BJ (cell line): ENCODE data around the gene TMEM266. TPM values are rescaled to one million over a fixed set of nuclear protein-coding genes. Genes with fewer than 3 reads are reported as not detected.
A peak's percentile ranks its signal among the peaks of the same experiment; 100 is the strongest.

Source experiments
- CTCF ChIA-PET: fragments of 350-600 bp; formaldehyde crosslinking; extraction: SDS; loops from one replicate; lab custom pipeline; 2021; ENCODE audit warnings: antibody characterized with exemption, inconsistent platforms; lab: Yijun Ruan, JAX
- POLR2A ChIA-PET: fragments of 300-600 bp; sonication (Branson Sonifier 250); formaldehyde crosslinking; extraction: SDS; loops from one replicate; lab custom pipeline; 2021; ENCODE audit warnings: antibody characterized with exemption; lab: Charles Lee
- DNase-seq: peaks from one replicate; pipeline ENCODE4 v3.0.0-alpha.2; 2011; ENCODE audit warnings: low read depth
- H3K27me3 ChIP-seq: 2 replicates; pipeline ENCODE4 v1.6.0; 2011; ENCODE audit warnings: low read length; ENCODE audit not compliant: control insufficient read depth, insufficient read depth
- H3K36me3 ChIP-seq: 2 replicates; pipeline ENCODE4 v1.5.1; 2011; ENCODE audit warnings: low read length; ENCODE audit not compliant: control insufficient read depth, insufficient read depth
- H3K4me3 ChIP-seq: 2 replicates; pipeline ENCODE4 v1.5.1; 2011; ENCODE audit warnings: low read depth, mild to moderate bottlenecking, control low read depth, low read length
- CTCF ChIP-seq: IDR thresholded peaks from 2 replicates; pipeline ENCODE4 v1.5.1; 2011; ENCODE audit warnings: low read depth, mild to moderate bottlenecking, control low read depth, inconsistent platforms, low read length, moderate library complexity; ENCODE audit not compliant: insufficient read depth
- polyA plus RNA-seq: library from polyadenylated mRNA; depleted of rRNA; stranded (reverse); fragments of >200 nt; gene quantifications from 2 replicates; pipeline ENCODE4 v1.2.3, GENCODE V29; 2011

Gene TMEM266
- polyA plus RNA-seq, 1 experiment = 0.18 TPM

DNA sequence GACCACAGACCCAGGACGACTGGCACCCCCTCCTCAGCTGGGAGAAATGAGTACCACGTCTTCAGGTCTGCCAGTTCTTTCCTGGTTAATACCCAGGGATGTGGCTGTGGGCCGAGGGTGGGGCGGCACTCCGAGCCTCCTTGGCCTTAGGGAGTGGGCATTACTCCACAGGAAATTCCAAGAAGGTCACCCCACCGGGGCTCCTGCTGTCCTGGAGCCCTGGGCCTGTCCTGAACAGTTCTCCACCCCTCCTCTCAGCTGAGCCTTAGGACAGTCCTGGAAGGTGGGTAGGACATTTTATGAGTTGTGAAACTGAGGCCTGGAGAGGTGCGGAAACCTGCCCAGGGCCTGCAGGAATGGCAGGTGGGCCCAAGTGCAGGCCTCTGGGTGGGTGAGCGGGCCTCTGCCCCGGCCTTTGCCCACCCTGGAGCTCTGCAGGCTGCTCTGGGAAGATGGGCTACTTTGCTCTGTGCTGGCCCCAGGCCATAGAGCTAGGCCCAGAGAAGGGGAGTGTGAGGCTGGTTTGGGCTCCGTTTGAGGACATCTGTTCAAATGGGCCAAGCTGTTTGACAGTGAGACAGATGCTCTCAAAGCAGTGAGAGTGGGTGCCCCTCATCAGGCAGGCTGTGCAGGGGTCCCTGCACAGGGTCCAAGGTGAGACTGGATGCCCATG lies 103.1 kb downstream of the TMEM266 start:
- ChIA-PET CTCF (interaction anchor here (0.9 to 6.0 kb wide), 5 partner anchors 10 to 150 kb away, joined by 3 to 27 read pairs (median 5); no protein-coding TSS in a partner anchor), POLR2A (no interaction called here)
- DNase-seq = no peak
- TF ChIP-seq CTCF = no peak
- Histone ChIP-seq H3K27me3 (no peaks in the 10 kb centered on the region), H3K4me3 (no peak overlapping the region), H3K36me3 (no peaks in the 10 kb centered on the region)

GRCh38 chr15:76163457-76164295 lies 103.9 kb downstream of the TMEM266 start:
- ChIA-PET CTCF (interaction anchor here (0.9 to 6.0 kb wide), 7 partner anchors 8 to 150 kb away, joined by 3 to 27 read pairs (median 5); no protein-coding TSS in a partner anchor), POLR2A (no interaction called here)
- no peak for TF ChIP-seq CTCF
- H3K27me3 ChIP-seq = no peaks in the 10 kb centered on the region
- no peak overlapping the region for H3K4me3 ChIP-seq
- DNase-seq = peak; percentile 68
- no peaks in the 10 kb centered on the region for H3K36me3 ChIP-seq

DNA sequence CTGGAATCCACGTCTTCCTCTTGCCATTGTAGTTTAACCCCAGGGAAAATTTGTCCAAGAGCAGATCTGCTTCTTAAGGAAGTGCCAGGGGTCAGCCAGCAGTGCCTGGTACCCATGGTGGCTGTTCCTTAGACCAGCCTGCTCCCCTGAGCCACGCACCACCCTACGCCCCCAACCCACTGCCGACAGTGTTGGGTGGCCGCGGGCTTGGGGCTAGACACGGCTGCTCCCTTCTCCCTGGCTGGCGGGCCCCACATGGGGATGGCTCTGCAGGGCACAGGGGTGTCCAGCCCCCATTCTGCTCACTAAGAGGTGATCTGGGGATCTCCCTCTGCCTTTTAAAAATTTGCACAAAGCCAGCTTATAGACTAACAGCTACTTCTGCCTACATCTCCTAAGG lies 104.8 kb downstream of the TMEM266 start:
- Histone ChIP-seq H3K4me3 (no peak overlapping the region), H3K27me3 (no peaks in the 10 kb centered on the region), H3K36me3 (no peaks in the 10 kb centered on the region)
- POLR2A ChIA-PET = no interaction called here
- no peak for DNase-seq
- CTCF ChIA-PET = interaction anchor here (1.4 to 6.0 kb wide), 3 partner anchors 9 to 17 kb away, joined by 5 to 27 read pairs (median 21); no protein-coding TSS in a partner anchor
- no peak for TF ChIP-seq CTCF

DNA sequence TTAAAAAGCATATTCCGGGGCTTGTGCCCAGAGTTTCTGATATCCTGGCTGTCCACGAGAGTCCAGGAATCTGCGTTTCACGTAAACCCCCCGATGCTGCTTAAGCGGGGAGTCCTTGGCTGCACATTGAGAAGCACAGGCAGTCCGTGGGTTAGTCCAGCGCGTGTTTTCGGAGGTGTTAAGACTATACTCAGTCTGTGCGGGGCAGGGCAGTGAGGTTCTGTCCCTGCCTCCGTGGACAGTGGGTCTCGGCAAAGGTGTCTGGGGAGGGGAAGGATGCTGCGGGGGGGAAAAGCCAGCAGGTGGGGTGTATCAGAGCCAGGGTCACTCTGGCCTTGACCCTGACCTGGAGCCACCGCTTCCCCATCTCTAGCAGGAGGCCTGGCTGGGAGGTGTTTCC lies 106.2 kb downstream of the TMEM266 start:
- Histone ChIP-seq H3K36me3 (no peaks in the 10 kb centered on the region), H3K4me3 (no peak overlapping the region), H3K27me3 (no peaks in the 10 kb centered on the region)
- TF ChIP-seq CTCF = no peak
- ChIA-PET CTCF (interaction anchor here (1.4 to 6.0 kb wide), 2 partner anchors 16 to 26 kb away, joined by 5 to 27 read pairs; no protein-coding TSS in a partner anchor), POLR2A (no interaction called here)
- DNase-seq = no peak
